ENCODE results near the gene GEN1. TPM values are rescaled to one million over a fixed set of nuclear protein-coding genes. Genes with fewer than 3 reads are reported as not detected.
A peak's percentile ranks its signal among the peaks of the same experiment; 100 is the strongest.

The GEN1 gene
- total RNA-seq: 10 to 100 TPM in 1 of 4 donors, 1 to 10 TPM in 3; 4.7 to 21.6 (median 6.6) TPM

- H3K4me3 ChIP-seq: peak within 1 kb of the TSS; percentile 76 to 94
- intact Hi-C loops (cut with DNase I; ENCODE audit: low total_unique reads): no loop called here
Observed at GRCh38 chr2:17753803-17754663, at the start of gene GEN1, which contains the start of gene SMC6. GEN1 (plus strand) TSS chr2:17754138; CDS start chr2:17759944, 5,806 bp downstream. SMC6 (minus strand) TSS chr2:17753810; CDS start chr2:17745946, 7,864 bp downstream.

GRCh38 chr2:17706845-17707244, 47.1 kb upstream of the GEN1 start:
- Histone ChIP-seq H3K27ac (no peak overlapping the region), H3K4me1 (no peaks in the 10 kb centered on the region), H3K4me3 (no peak overlapping the region), H3K9me3 (no peaks in the 10 kb centered on the region), H3K27me3 (no peaks in the 10 kb centered on the region), H3K36me3 (no peaks in the 10 kb centered on the region)
- intact Hi-C loops (cut with DNase I; ENCODE audit: low total_unique reads): no loop called here
- no peak for DNase-seq
- TF ChIP-seq CTCF (IDR thresholded peaks at IDR 0.05) (no peak), POLR2A (IDR thresholded peaks at IDR 0.05) (no peak)

More at GRCh38 chr2:17753803-17754663, at the start of gene GEN1, which contains the start of gene SMC6:
- peak; percentile 85 to 89 for DNase-seq
- H3K27ac ChIP-seq: peak within 1 kb of the TSS; percentile 95 to 99
- no peaks in the 10 kb centered on the region for H3K27me3 ChIP-seq
- TF ChIP-seq POLR2A (IDR thresholded peaks at IDR 0.05) (no peak), CTCF (IDR thresholded peaks at IDR 0.05) (no peak)
- H3K9me3 ChIP-seq: no peaks in the 10 kb centered on the region
- H3K36me3 ChIP-seq: no peaks in the 10 kb centered on the region
- peaks cover 4 to 8% of the 10 kb centered on the region in 2 donors for H3K4me1 ChIP-seq

GRCh38 chr2:17708501-17708900, 45.4 kb upstream of the GEN1 start:
- TF ChIP-seq POLR2A (IDR thresholded peaks at IDR 0.05): no peak
- no peak for TF ChIP-seq CTCF (IDR thresholded peaks at IDR 0.05)

GRCh38 chr2:17709897-17710296, 44.0 kb upstream of the GEN1 start:
- Histone ChIP-seq H3K36me3 (no peaks in the 10 kb centered on the region), H3K4me1 (no peaks in the 10 kb centered on the region), H3K27me3 (no peaks in the 10 kb centered on the region), H3K9me3 (no peaks in the 10 kb centered on the region), H3K27ac (no peak overlapping the region), H3K4me3 (no peak overlapping the region)
- no peak for TF ChIP-seq POLR2A (IDR thresholded peaks at IDR 0.05)
- no peak for TF ChIP-seq CTCF (IDR thresholded peaks at IDR 0.05)
- intact Hi-C loops (cut with DNase I; ENCODE audit: low total_unique reads): no loop called here
- DNase-seq: no peak

More at GRCh38 chr2:17708501-17708900, 45.4 kb upstream of the GEN1 start:
- no peak overlapping the region for H3K27ac ChIP-seq
- H3K4me3 ChIP-seq: no peak overlapping the region
- intact Hi-C loops (cut with DNase I; ENCODE audit: low total_unique reads): no loop called here
- no peaks in the 10 kb centered on the region for H3K27me3 ChIP-seq
- no peaks in the 10 kb centered on the region for H3K4me1 ChIP-seq
- no peak for DNase-seq
- H3K36me3 ChIP-seq: no peaks in the 10 kb centered on the region
- H3K9me3 ChIP-seq: no peaks in the 10 kb centered on the region

- no peak for DNase-seq
- H3K27me3 ChIP-seq: no peaks in the 10 kb centered on the region
- intact Hi-C loops (cut with DNase I; ENCODE audit: low total_unique reads): no loop called here
- H3K4me1 ChIP-seq: no peaks in the 10 kb centered on the region
- TF ChIP-seq CTCF (IDR thresholded peaks at IDR 0.05) (no peak), POLR2A (IDR thresholded peaks at IDR 0.05) (no peak)
- no peak overlapping the region for H3K4me3 ChIP-seq
- no peaks in the 10 kb centered on the region for H3K36me3 ChIP-seq
- H3K27ac ChIP-seq: no peak overlapping the region
- no peaks in the 10 kb centered on the region for H3K9me3 ChIP-seq
Observed at GRCh38 chr2:17710547-17711248, 43.2 kb upstream of the GEN1 start.

Measured in uterus (tissue), 4 donors.